Right lobe of liver (tissue), 6 donors: Measurements from ENCODE around the gene GIMAP2. TPM values are rescaled to one million over a fixed set of nuclear protein-coding genes. Genes with fewer than 3 reads are reported as not detected.
A peak's percentile ranks its signal among the peaks of the same experiment; 100 is the strongest.

ENCODE experiments used
- ATAC-seq, 4 donors: fragments of 200-7000 bp; cut with Tn5 transposase; one replicate each; pipeline ENCODE4 v1.9.1; 2020; ENCODE audit warnings: mild to moderate bottlenecking in 4 of 4, moderate library complexity in 4 of 4
- DNase-seq, 3 donors: peaks; one replicate each; pipeline ENCODE4 v3.0.0-alpha.2; 2020
- H3K27ac ChIP-seq, 3 donors: fragments of 200-600 bp; one replicate each; pipeline ENCODE4 v1.8.0; 2022
- H3K27me3 ChIP-seq, 2 donors: fragments of 200-600 bp; one replicate each; pipeline ENCODE4 v1.8.0; 2022
- H3K36me3 ChIP-seq, 4 donors: fragments of 200-600 bp; sonication (generic) in 1 of 4; one replicate each; pipeline versions ENCODE4 v1.5.1 to v1.8.0; 2017 to 2022; ENCODE audit warnings: control low read depth in 1 of 4
- H3K4me1 ChIP-seq, 4 donors: fragments of 200-600 bp; sonication (generic) in 1 of 4; one replicate each; pipeline versions ENCODE4 v1.5.1 to v1.8.0; 2017 to 2022; ENCODE audit warnings: control low read depth in 1 of 4
- H3K4me3 ChIP-seq, 3 donors: fragments of 200-600 bp; one replicate each; pipeline ENCODE4 v1.8.0; 2022
- H3K9me3 ChIP-seq, 4 donors: fragments of 200-600 bp; sonication (generic) in 1 of 4; one replicate each; pipeline versions ENCODE4 v1.5.1 to v1.8.0; 2017 to 2022; ENCODE audit warnings: control low read depth in 1 of 4
- POLR2A ChIP-seq: fragments of 450-650 bp; IDR thresholded peaks from one replicate; pipeline ENCODE4 v1.6.1; 2017; ENCODE audit warnings: antibody characterized with exemption, mild to moderate bottlenecking
- WGBS: methylation state at CpG from one replicate; pipeline ENCODE4 v1.1.6; 2018; ENCODE audit warnings: low coverage, low lambda C conversion rate; ENCODE audit not compliant: insufficient coverage; ENCODE audit errors: missing lambda C conversion rate; 5-methylcytosine and 5-hydroxymethylcytosine counted together
- intact Hi-C, 2 donors: fragments of 100-400 bp; cut with DNase I; formaldehyde crosslinking; loops; one replicate each; pipeline versions ENCODE4 v1.11.2 to v1.14.1; 2022
- total RNA-seq, 6 experiments: library from RNA; depleted of rRNA in 2 of 6; stranded (reverse); fragments of >200 nt in 2 of 6; fragmentation: NEBNext Ultra II Directional in 3 of 6; extraction: Animal tissue kit (Norgen Biotek cat#: 25700) in 3 of 6; gene quantifications; one replicate each; pipeline versions ENCODE4 v1.1.0 to v1.2.4, GENCODE V29; 2016 to 2023
- TF ChIP-seq, protein P1 (sequence below), 4 donors: fragments of 200-600 bp in 3 of 4; fragments of 450-650 bp in 1 of 4; IDR thresholded peaks; one replicate each; pipeline versions ENCODE4 v1.5.1 to v1.8.0; 2016 to 2022; ENCODE audit warnings: antibody characterized with exemption in 4 of 4, mild to moderate bottlenecking in 2 of 4
- donor health status: DM: no; HTN: yes; CAD: no.
- donor health status: DM: no; HTN: no; CAD: no.
- donor health status: DM: no; HTN: no; CAD: no.
- donor health status: DM: no; HTN: yes; CAD: no.
- donor health status: DM: no; HTN: yes; CAD: no.

The GIMAP2 gene
- total RNA-seq, 6 experiments from 2014 or later, result 4.8 to 7.4 (median 5.7) TPM

- ATAC-seq (peak; percentile 93 to 98 (median 94)), DNase-seq (peak in 1 of 3 donors; percentile 84)
- no peaks in the 10 kb centered on the region for H3K9me3 ChIP-seq
- H3K27me3 ChIP-seq, result no peaks in the 10 kb centered on the region
- 21% methylated on average over 2 of the region's 3 CpGs for WGBS
- peaks cover 0 to 17% (median 2%) of the 10 kb centered on the region in 4 donors for H3K4me1 ChIP-seq
- no peak overlapping the region for H3K4me3 ChIP-seq
- TF ChIP-seq, protein P1, sequence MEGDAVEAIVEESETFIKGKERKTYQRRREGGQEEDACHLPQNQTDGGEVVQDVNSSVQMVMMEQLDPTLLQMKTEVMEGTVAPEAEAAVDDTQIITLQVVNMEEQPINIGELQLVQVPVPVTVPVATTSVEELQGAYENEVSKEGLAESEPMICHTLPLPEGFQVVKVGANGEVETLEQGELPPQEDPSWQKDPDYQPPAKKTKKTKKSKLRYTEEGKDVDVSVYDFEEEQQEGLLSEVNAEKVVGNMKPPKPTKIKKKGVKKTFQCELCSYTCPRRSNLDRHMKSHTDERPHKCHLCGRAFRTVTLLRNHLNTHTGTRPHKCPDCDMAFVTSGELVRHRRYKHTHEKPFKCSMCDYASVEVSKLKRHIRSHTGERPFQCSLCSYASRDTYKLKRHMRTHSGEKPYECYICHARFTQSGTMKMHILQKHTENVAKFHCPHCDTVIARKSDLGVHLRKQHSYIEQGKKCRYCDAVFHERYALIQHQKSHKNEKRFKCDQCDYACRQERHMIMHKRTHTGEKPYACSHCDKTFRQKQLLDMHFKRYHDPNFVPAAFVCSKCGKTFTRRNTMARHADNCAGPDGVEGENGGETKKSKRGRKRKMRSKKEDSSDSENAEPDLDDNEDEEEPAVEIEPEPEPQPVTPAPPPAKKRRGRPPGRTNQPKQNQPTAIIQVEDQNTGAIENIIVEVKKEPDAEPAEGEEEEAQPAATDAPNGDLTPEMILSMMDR (IDR thresholded peaks at IDR 0.05), result no peak
- TF ChIP-seq POLR2A, result no peak
- H3K36me3 ChIP-seq, result no peaks in the 10 kb centered on the region
- peak overlapping the region in 1 of 3 donors; percentile 55 for H3K27ac ChIP-seq
- intact Hi-C loops, result no loop called here
These were observed 41.9 kb downstream of the GIMAP2 start for GRCh38 chr7:150727381-150727780.

- TF ChIP-seq, protein P1 (IDR thresholded peaks at IDR 0.05), result no peak
- no peak for TF ChIP-seq POLR2A
- ATAC-seq (no peak), DNase-seq (no peak)
- Histone ChIP-seq H3K9me3 (no peaks in the 10 kb centered on the region), H3K4me3 (no peak overlapping the region), H3K27ac (peak overlapping the region in 2 of 3 donors; percentile 23 to 55), H3K36me3 (no peaks in the 10 kb centered on the region), H3K27me3 (no peaks in the 10 kb centered on the region), H3K4me1 (peaks cover 0 to 16% (median 2%) of the 10 kb centered on the region in 4 donors)
- intact Hi-C loops, result no loop called here
These were observed 42.5 kb downstream of the GIMAP2 start for GRCh38 chr7:150728011-150728410.

DNA sequence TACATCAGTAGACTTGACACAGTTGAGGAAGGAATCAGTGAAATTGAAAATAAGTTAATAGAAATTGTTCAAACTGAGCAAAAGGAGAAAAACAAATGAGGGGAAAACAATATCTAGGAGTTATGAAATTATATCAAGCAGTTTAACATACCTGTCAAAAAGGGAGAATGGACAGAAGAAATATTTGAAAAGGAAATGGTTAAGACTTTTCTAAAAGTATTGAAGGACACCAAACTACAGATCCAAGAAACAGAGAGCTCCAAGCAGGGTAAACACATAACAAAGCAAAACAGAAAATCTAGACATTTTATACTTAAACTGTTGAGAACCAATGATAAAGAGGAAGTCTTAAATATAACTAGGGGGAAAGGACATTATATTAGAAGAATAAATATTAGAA lies 43.1 kb downstream of the GIMAP2 start:
- Histone ChIP-seq H3K4me1 (peaks cover 0 to 10% (median under 1%) of the 10 kb centered on the region in 4 donors), H3K36me3 (no peaks in the 10 kb centered on the region), H3K27me3 (no peaks in the 10 kb centered on the region), H3K9me3 (no peaks in the 10 kb centered on the region), H3K4me3 (no peak overlapping the region), H3K27ac (no peak overlapping the region)
- intact Hi-C loops, result no loop called here
- TF ChIP-seq, protein P1 (IDR thresholded peaks at IDR 0.05), result no peak
- no peak for TF ChIP-seq POLR2A
- DNase-seq (no peak), ATAC-seq (no peak)

GRCh38 chr7:150731916-150732315 lies 46.4 kb downstream of the GIMAP2 start:
- 53% methylated on average over 1 of the region's 1 CpG for WGBS
- ATAC-seq, result no peak
- Histone ChIP-seq H3K4me3 (no peak overlapping the region), H3K9me3 (no peaks in the 10 kb centered on the region), H3K4me1 (peaks cover 0 to 6% (median 0%) of the 10 kb centered on the region in 4 donors), H3K27me3 (no peaks in the 10 kb centered on the region), H3K27ac (no peak overlapping the region), H3K36me3 (no peaks in the 10 kb centered on the region)
- intact Hi-C loops, result no loop called here
- no peak for DNase-seq
- TF ChIP-seq, protein P1 (IDR thresholded peaks at IDR 0.05), result no peak
- TF ChIP-seq POLR2A, result no peak
